Measurements from ENCODE around the gene SMPD2.

Gene SMPD2

GRCh38 chr6:109480993-109481480 lies 40.5 kb downstream of the SMPD2 start:
- TF ChIP-seq, protein P1, sequence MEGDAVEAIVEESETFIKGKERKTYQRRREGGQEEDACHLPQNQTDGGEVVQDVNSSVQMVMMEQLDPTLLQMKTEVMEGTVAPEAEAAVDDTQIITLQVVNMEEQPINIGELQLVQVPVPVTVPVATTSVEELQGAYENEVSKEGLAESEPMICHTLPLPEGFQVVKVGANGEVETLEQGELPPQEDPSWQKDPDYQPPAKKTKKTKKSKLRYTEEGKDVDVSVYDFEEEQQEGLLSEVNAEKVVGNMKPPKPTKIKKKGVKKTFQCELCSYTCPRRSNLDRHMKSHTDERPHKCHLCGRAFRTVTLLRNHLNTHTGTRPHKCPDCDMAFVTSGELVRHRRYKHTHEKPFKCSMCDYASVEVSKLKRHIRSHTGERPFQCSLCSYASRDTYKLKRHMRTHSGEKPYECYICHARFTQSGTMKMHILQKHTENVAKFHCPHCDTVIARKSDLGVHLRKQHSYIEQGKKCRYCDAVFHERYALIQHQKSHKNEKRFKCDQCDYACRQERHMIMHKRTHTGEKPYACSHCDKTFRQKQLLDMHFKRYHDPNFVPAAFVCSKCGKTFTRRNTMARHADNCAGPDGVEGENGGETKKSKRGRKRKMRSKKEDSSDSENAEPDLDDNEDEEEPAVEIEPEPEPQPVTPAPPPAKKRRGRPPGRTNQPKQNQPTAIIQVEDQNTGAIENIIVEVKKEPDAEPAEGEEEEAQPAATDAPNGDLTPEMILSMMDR (conservative IDR thresholded peaks at IDR 0.05): no peak
- H3K27ac ChIP-seq: no peak overlapping the region

- H3K27ac ChIP-seq: peak within 1 kb of the TSS; percentile 80
- TF ChIP-seq, protein P1 (conservative IDR thresholded peaks at IDR 0.05): no peak
Observed at GRCh38 chr6:109482905-109483734, 42.6 kb downstream of the SMPD2 start, which contains the start of gene ZBTB24. ZBTB24 (minus strand) TSS chr6:109483219; CDS start chr6:109482026, 1,193 bp downstream.

DNA sequence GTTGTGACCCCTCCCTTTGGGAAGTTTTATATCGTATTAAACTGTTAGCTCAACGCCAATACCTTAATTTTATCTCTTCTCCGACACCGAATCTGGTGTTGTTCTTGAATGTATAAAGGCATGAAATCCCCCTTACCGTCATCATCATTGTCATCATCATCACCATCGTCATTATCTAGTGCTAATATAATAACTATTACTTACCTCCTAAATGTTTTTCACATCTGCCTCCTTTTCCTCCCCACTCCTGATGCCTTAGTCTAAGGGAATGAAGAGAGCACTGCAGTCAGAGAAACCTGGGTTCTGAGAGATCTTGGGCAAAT lies 43.2 kb downstream of the SMPD2 start:
- H3K27ac ChIP-seq: peak overlapping the region; percentile 22; the same call in 1 of the 2 replicates
- TF ChIP-seq, protein P1 (conservative IDR thresholded peaks at IDR 0.05): no peak

DNA sequence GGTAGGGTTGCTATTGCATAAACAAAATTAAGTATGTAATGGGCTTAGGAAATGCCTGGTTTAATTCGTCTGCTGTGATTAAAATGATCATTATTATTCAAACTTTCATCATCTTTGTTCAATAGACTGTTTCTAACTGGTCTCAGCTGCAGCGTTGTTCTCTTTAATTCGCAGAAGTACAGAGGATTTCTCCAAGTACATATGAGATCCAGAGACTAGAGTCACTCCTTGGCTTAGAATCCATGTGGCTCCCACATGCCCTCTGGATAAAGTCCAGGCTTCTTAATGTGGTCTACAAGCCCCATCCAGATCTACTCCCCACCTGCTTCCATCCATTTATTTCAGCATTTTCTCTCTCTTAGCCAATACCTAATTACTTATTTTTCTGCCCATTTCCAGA lies 43.6 kb downstream of the SMPD2 start:
- TF ChIP-seq, protein P1 (conservative IDR thresholded peaks at IDR 0.05): no peak
- peak overlapping the region; percentile 22; the same call in 1 of the 2 replicates for H3K27ac ChIP-seq

- no peak overlapping the region for H3K27ac ChIP-seq
- TF ChIP-seq, protein P1 (conservative IDR thresholded peaks at IDR 0.05): no peak
Observed at GRCh38 chr6:109485266-109485935, 44.9 kb downstream of the SMPD2 start.

DNA sequence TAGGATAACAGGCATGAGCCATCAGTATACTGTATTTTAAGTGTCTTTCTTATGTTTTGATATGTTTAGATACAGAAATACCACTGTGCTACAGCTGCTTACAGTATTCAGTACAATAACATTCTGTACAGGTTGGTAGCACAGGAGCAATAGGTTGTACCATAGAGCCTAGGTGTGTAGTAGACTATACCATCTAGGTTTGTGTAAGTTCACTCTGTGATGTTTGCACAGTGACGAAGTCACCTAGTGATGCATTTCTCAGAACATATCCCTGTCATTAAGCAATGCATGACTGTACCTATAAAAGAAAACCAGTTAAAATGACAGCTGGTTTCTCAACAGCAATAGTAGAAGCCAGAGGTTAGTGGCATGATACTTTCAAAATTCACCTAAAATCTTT lies 45.5 kb downstream of the SMPD2 start:
- TF ChIP-seq, protein P1 (conservative IDR thresholded peaks at IDR 0.05): no peak
- H3K27ac ChIP-seq: no peak overlapping the region

GRCh38 chr6:109488001-109488400 lies 47.5 kb downstream of the SMPD2 start:
- H3K27ac ChIP-seq: no peak overlapping the region
- TF ChIP-seq, protein P1 (conservative IDR thresholded peaks at IDR 0.05): no peak
